NB4 (cell line): ENCODE measurements around the gene ADGRG2.
"Not testable (repeated sequence)": the region's sequence is repeated elsewhere in the genome, so short reads cannot be mapped to it uniquely, and the experiment has no call there.

ENCODE experiments used
- DNase-seq: peaks from one replicate; pipeline ENCODE4 v3.0.0; 2010; ENCODE audit warnings: low read depth
- H3K4me3 ChIP-seq: one replicate; pipeline ENCODE4 v1.5.1; 2011; ENCODE audit warnings: mild to moderate bottlenecking, low read depth, low read length, moderate library complexity
- CTCF ChIP-seq: IDR thresholded peaks from one replicate; pipeline ENCODE4 v1.5.1; 2012; ENCODE audit warnings: low read depth, low read length
- MAX ChIP-seq: IDR thresholded peaks from 2 replicates; pipeline ENCODE4 v1.6.1; 2011; ENCODE audit warnings: low read depth, low read length
- MYC ChIP-seq: IDR thresholded peaks from 2 replicates; pipeline ENCODE4 v1.6.1; 2011; ENCODE audit warnings: low read depth, low read length
- POLR2A ChIP-seq: IDR thresholded peaks from 2 replicates; pipeline ENCODE4 v1.6.1; 2011; ENCODE audit warnings: mild to moderate bottlenecking; ENCODE audit not compliant: insufficient read length; ENCODE audit errors: extremely low read depth

The ADGRG2 gene

DNA sequence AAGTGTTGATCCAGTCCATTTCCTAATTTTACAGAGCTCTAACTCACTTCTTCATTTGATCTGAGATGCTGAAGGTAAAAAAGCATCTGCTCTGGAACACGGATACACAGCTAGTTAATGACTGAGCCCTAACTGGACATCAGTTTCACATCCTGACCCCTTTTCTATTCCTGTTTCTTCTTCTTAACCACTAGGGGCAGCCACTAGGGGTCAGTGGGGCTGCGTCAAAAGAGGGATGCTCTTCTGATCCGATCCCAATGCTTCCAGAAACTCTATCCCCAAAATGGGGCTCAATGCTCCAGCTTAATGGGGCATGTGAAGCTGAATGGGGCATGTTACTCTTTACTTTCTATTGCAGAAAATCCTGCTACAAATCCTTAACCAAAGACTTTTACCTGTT is 105.0 kb downstream of the ADGRG2 start:
- TF ChIP-seq CTCF (peak; percentile 56), MYC (no peak)

GRCh38 chrX:19016614-19017013 is 105.7 kb downstream of the ADGRG2 start:
- not testable (repeated sequence) for DNase-seq, H3K4me3 ChIP-seq

More for the DNA sequence above, 105.0 kb downstream of the ADGRG2 start:
- peak; percentile 27 for DNase-seq
- no peak overlapping the region for H3K4me3 ChIP-seq

DNA sequence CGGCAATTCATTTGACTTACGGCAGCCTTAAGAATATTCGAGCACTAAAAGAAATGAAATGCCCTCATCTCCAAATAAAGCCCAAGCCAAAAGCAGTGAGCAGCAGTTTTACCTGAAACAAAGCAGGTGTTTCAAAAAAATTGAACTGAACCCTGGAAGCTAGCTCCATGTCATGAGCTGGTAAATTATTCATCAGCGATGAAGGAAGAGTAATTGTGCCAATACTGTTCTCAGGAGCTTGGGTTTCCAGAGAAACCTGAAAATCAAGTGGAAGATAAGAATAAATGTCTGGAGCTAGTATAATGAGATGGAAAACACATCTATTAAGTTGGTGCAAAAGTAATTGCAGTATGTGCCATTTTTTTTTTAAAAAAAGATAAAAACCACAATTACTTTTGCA is 114.4 kb downstream of the ADGRG2 start:
- no peak overlapping the region for H3K4me3 ChIP-seq
- TF ChIP-seq MAX = no peak
- no peak for TF ChIP-seq POLR2A
- TF ChIP-seq CTCF = no peak
- no peak for TF ChIP-seq MYC
- DNase-seq = no peak

DNA sequence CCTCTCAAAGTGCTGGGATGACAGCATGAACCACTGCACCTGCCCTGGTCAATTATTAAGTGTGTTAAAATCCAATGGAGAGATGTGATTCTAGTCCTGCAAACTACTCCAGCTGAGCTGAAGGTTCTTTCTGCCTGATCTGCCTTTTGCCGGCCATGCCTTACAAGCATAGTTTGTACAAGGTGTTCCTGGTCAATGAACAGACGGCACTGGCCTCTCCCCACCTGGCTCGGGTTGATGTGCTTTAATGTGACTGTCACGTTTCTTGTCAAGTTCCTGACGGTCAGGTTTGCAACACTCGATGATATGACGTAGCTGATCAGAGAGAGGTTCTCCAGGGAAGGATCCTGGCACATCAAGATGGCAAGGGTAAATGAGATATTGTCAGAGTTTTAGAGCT is 115.3 kb downstream of the ADGRG2 start:
- no peak for DNase-seq
- TF ChIP-seq CTCF (no peak), MAX (no peak), MYC (no peak), POLR2A (no peak)
- H3K4me3 ChIP-seq = no peak overlapping the region

- TF ChIP-seq MYC = no peak
- no peak for TF ChIP-seq CTCF
- TF ChIP-seq POLR2A = no peak
- H3K4me3 ChIP-seq = no peak overlapping the region
- DNase-seq = peak; percentile 4
These were observed 116.4 kb downstream of the ADGRG2 start for GRCh38 chrX:19005909-19006308.

GRCh38 chrX:19003756-19004155 is 118.5 kb downstream of the ADGRG2 start:
- TF ChIP-seq POLR2A = no peak
- no peak for TF ChIP-seq CTCF
- TF ChIP-seq MYC = no peak
- no peak for TF ChIP-seq MAX
- H3K4me3 ChIP-seq = no peak overlapping the region
- no peak for DNase-seq

DNA sequence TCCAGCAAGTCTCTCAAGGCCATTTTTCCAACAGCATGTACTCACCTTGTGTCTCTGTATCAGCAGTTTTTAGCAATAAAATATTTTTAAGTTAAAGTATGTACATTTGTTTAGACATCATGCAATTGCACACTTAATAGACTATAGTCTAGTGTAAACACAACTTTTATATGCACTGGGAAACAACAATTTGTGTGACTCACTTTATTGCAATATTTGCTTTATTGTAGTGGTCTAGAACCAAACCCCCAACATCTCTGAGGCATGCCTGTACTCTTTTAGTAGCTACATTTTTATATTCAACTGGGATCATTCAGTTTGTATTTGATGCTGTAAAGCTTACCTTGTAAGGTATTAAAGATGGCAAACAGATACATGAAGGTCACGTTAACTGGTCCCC is 123.6 kb downstream of the ADGRG2 start:
- H3K4me3 ChIP-seq = no peak overlapping the region
- no peak for DNase-seq
- TF ChIP-seq POLR2A (no peak), MAX (no peak), MYC (no peak), CTCF (no peak)
